ENCODE data around the gene TMEM63B. TPM values are rescaled to one million over a fixed set of nuclear protein-coding genes. Genes with fewer than 3 reads are reported as not detected.

TMEM63B gene
- polyA plus RNA-seq, 3 donors, result 1.3 to 25.7 (median 1.9) TPM

DNA sequence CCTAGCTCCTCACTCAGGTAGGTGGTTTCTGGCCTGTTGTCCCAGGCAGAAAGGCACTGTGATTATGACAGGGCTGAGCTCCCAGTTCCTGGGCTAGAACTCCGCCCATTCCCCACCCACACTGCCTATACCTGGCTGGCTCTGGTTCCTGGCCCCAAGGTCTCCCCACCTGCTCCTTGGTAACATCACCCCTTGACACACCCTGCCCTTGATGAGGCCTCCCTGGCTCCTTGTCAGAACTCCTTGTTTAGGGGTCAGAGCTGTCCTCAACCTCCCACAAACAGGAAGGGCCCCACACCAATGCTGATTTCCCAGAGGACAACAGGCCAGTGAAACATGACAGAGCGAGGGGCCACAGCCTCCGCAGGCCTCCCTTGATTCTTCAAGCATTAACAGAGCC is 73.8 kb downstream of the TMEM63B start:
- intact Hi-C loops (cut with micrococcal nuclease), result no loop called here
- Histone ChIP-seq H3K79me2 (ENCODE audit: insufficient read depth, low read length) (no peaks in the 10 kb centered on the region), H4K20me1 (ENCODE audit: insufficient read depth, low read length) (no peaks in the 10 kb centered on the region), H3K9ac (ENCODE audit: insufficient read depth, low read length, poor library complexity, severe bottlenecking) (no peak overlapping the region), H2AFZ (ENCODE audit: insufficient read depth, low read depth, low read length, poor library complexity, severe bottlenecking) (no peak overlapping the region), H3K27me3 (ENCODE audit: control insufficient read depth in 2 of 2, insufficient read depth in 2 of 2, low read length in 2 of 2) (no peaks in the 10 kb centered on the region), H3K4me3 (replicated peaks in 1 of 3; ENCODE audit: low read depth in 2 of 3, low read length in 3 of 3) (no peak overlapping the region), H3K36me3 (replicated peaks in 1 of 2; ENCODE audit: control insufficient read depth in 1 of 2, insufficient read depth in 2 of 2, low read length in 2 of 2) (no peaks in the 10 kb centered on the region), H3K4me1 (ENCODE audit: control insufficient read depth in 1 of 2, insufficient read depth in 2 of 2, low read length in 2 of 2) (no peaks in the 10 kb centered on the region), H3K27ac (ENCODE audit: low read depth in 1 of 2, low read length in 2 of 2) (no peak overlapping the region), H3K4me2 (replicated peaks; ENCODE audit: extremely low read depth, low read length, poor library complexity, severe bottlenecking) (no peak overlapping the region), H3K9me3 (replicated peaks in 1 of 2; ENCODE audit: control insufficient read depth in 1 of 2, insufficient read depth in 1 of 2, low read length in 2 of 2) (no peaks in the 10 kb centered on the region)
- Mint-ChIP-seq H3K9me3 (no peaks in the 10 kb centered on the region), H3K27me3 (ENCODE audit: low read depth in 3 of 3) (peaks cover 0 to 4% (median 3%) of the 10 kb centered on the region in 3 donors), H3K36me3 (no peaks in the 10 kb centered on the region), H3K27ac (no peak overlapping the region), H3K4me1 (no peaks in the 10 kb centered on the region), H3K4me3 (no peak overlapping the region)
- WGBS (ENCODE audit: insufficient coverage), result 95% methylated on average over 3 of the region's 3 CpGs
- TF ChIP-seq, protein P1, sequence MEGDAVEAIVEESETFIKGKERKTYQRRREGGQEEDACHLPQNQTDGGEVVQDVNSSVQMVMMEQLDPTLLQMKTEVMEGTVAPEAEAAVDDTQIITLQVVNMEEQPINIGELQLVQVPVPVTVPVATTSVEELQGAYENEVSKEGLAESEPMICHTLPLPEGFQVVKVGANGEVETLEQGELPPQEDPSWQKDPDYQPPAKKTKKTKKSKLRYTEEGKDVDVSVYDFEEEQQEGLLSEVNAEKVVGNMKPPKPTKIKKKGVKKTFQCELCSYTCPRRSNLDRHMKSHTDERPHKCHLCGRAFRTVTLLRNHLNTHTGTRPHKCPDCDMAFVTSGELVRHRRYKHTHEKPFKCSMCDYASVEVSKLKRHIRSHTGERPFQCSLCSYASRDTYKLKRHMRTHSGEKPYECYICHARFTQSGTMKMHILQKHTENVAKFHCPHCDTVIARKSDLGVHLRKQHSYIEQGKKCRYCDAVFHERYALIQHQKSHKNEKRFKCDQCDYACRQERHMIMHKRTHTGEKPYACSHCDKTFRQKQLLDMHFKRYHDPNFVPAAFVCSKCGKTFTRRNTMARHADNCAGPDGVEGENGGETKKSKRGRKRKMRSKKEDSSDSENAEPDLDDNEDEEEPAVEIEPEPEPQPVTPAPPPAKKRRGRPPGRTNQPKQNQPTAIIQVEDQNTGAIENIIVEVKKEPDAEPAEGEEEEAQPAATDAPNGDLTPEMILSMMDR (IDR thresholded peaks at IDR 0.05), result no peak
- no peak for DNase-seq

- DNase-seq, result no peak
- Histone ChIP-seq H3K36me3 (replicated peaks in 1 of 2; ENCODE audit: control insufficient read depth in 1 of 2, insufficient read depth in 2 of 2, low read length in 2 of 2) (no peaks in the 10 kb centered on the region), H3K4me3 (replicated peaks in 1 of 3; ENCODE audit: low read depth in 2 of 3, low read length in 3 of 3) (no peak overlapping the region), H3K27ac (ENCODE audit: low read depth in 1 of 2, low read length in 2 of 2) (no peak overlapping the region), H3K4me2 (replicated peaks; ENCODE audit: extremely low read depth, low read length, poor library complexity, severe bottlenecking) (no peak overlapping the region), H3K79me2 (ENCODE audit: insufficient read depth, low read length) (no peaks in the 10 kb centered on the region), H3K9ac (ENCODE audit: insufficient read depth, low read length, poor library complexity, severe bottlenecking) (no peak overlapping the region), H4K20me1 (ENCODE audit: insufficient read depth, low read length) (no peaks in the 10 kb centered on the region), H3K4me1 (ENCODE audit: control insufficient read depth in 1 of 2, insufficient read depth in 2 of 2, low read length in 2 of 2) (no peaks in the 10 kb centered on the region), H3K27me3 (ENCODE audit: control insufficient read depth in 2 of 2, insufficient read depth in 2 of 2, low read length in 2 of 2) (no peaks in the 10 kb centered on the region), H2AFZ (ENCODE audit: insufficient read depth, low read depth, low read length, poor library complexity, severe bottlenecking) (no peak overlapping the region), H3K9me3 (replicated peaks in 1 of 2; ENCODE audit: control insufficient read depth in 1 of 2, insufficient read depth in 1 of 2, low read length in 2 of 2) (no peaks in the 10 kb centered on the region)
- Mint-ChIP-seq H3K4me3 (no peak overlapping the region), H3K36me3 (no peaks in the 10 kb centered on the region), H3K27me3 (ENCODE audit: low read depth in 3 of 3) (peaks cover 0 to 4% (median 3%) of the 10 kb centered on the region in 3 donors), H3K27ac (no peak overlapping the region), H3K9me3 (no peaks in the 10 kb centered on the region), H3K4me1 (no peaks in the 10 kb centered on the region)
- TF ChIP-seq, protein P1 (IDR thresholded peaks at IDR 0.05), result no peak
- intact Hi-C loops (cut with micrococcal nuclease), result no loop called here
- WGBS (ENCODE audit: insufficient coverage), result 84% methylated on average over 8 of the region's 11 CpGs
These were observed 74.4 kb downstream of the TMEM63B start for GRCh38 chr6:44201638-44202303.
